ENCODE measurements around the gene ANXA6. TPM values are rescaled to one million over a fixed set of nuclear protein-coding genes. Genes with fewer than 3 reads are reported as not detected.
A peak's percentile ranks its signal among the peaks of the same experiment; 100 is the strongest.

Gene ANXA6
- total and polyA plus RNA-seq, 9 of the 15 experiments (the other 6 are each of a cell fraction or from before 2014, with no cell fraction given) = 0.70 to 13.2 (median 8.3) TPM

- no peak for TF ChIP-seq PCBP2 (IDR thresholded peaks at IDR 0.05; ENCODE audit: low read depth, low read length, poor library complexity, severe bottlenecking)
- TF ChIP-seq CREM (IDR thresholded peaks at IDR 0.05; ENCODE audit: low read depth) = peak; percentile 69
- 0 out of 2 replicates have a peak, but pooled peaks have one; percentile 30 for TF ChIP-seq PML (IDR thresholded peaks at IDR 0.05; ENCODE audit: low read length)
- no peak for TF ChIP-seq NFIC (IDR thresholded peaks at IDR 0.05)
- TF ChIP-seq STAT5B (CRISPR knock-in tag; IDR thresholded peaks at IDR 0.05) = no peak
- TF ChIP-seq EP300 (IDR thresholded peaks at IDR 0.05; ENCODE audit: low read length) = no peak
- TF ChIP-seq RNF2 (IDR thresholded peaks at IDR 0.05) = no peak
- TF ChIP-seq MITF (IDR thresholded peaks at IDR 0.05) = no peak
- TF ChIP-seq, protein P1, sequence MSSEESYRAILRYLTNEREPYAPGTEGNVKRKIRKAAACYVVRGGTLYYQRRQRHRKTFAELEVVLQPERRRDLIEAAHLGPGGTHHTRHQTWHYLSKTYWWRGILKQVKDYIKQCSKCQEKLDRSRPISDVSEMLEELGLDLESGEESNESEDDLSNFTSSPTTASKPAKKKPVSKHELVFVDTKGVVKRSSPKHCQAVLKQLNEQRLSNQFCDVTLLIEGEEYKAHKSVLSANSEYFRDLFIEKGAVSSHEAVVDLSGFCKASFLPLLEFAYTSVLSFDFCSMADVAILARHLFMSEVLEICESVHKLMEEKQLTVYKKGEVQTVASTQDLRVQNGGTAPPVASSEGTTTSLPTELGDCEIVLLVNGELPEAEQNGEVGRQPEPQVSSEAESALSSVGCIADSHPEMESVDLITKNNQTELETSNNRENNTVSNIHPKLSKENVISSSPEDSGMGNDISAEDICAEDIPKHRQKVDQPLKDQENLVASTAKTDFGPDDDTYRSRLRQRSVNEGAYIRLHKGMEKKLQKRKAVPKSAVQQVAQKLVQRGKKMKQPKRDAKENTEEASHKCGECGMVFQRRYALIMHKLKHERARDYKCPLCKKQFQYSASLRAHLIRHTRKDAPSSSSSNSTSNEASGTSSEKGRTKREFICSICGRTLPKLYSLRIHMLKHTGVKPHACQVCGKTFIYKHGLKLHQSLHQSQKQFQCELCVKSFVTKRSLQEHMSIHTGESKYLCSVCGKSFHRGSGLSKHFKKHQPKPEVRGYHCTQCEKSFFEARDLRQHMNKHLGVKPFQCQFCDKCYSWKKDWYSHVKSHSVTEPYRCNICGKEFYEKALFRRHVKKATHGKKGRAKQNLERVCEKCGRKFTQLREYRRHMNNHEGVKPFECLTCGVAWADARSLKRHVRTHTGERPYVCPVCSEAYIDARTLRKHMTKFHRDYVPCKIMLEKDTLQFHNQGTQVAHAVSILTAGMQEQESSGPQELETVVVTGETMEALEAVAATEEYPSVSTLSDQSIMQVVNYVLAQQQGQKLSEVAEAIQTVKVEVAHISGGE (CRISPR knock-in tag; IDR thresholded peaks at IDR 0.05) = no peak
- TF ChIP-seq RCOR1 (IDR thresholded peaks at IDR 0.05; ENCODE audit: borderline replicate concordance in 1 of 2, low read depth in 2 of 2, low read length in 2 of 2) = no peak
- TF ChIP-seq PHB2 (IDR thresholded peaks at IDR 0.05; ENCODE audit: low read depth) = no peak
- TF ChIP-seq PRPF4 (IDR thresholded peaks at IDR 0.05; ENCODE audit: insufficient read depth, low read depth, low read length, poor library complexity, severe bottlenecking) = no peak
- no peak for TF ChIP-seq ZBTB2 (IDR thresholded peaks at IDR 0.05)
- TF ChIP-seq, protein P2, sequence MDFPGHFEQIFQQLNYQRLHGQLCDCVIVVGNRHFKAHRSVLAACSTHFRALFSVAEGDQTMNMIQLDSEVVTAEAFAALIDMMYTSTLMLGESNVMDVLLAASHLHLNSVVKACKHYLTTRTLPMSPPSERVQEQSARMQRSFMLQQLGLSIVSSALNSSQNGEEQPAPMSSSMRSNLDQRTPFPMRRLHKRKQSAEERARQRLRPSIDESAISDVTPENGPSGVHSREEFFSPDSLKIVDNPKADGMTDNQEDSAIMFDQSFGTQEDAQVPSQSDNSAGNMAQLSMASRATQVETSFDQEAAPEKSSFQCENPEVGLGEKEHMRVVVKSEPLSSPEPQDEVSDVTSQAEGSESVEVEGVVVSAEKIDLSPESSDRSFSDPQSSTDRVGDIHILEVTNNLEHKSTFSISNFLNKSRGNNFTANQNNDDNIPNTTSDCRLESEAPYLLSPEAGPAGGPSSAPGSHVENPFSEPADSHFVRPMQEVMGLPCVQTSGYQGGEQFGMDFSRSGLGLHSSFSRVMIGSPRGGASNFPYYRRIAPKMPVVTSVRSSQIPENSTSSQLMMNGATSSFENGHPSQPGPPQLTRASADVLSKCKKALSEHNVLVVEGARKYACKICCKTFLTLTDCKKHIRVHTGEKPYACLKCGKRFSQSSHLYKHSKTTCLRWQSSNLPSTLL (IDR thresholded peaks at IDR 0.05) = no peak
- no peak for TF ChIP-seq ZNF347 (CRISPR knock-in tag; IDR thresholded peaks at IDR 0.05; ENCODE audit: low read depth)
- TF ChIP-seq SMARCA5 (IDR thresholded peaks at IDR 0.05) = no peak
- no peak for TF ChIP-seq DEAF1 (CRISPR knock-in tag; IDR thresholded peaks at IDR 0.05)
These were observed 77.6 kb downstream of the ANXA6 start (continued) for GRCh38 chr5:151079838-151080612.
